ENCODE results near the gene TRIM27.

- TF ChIP-seq, protein P1, sequence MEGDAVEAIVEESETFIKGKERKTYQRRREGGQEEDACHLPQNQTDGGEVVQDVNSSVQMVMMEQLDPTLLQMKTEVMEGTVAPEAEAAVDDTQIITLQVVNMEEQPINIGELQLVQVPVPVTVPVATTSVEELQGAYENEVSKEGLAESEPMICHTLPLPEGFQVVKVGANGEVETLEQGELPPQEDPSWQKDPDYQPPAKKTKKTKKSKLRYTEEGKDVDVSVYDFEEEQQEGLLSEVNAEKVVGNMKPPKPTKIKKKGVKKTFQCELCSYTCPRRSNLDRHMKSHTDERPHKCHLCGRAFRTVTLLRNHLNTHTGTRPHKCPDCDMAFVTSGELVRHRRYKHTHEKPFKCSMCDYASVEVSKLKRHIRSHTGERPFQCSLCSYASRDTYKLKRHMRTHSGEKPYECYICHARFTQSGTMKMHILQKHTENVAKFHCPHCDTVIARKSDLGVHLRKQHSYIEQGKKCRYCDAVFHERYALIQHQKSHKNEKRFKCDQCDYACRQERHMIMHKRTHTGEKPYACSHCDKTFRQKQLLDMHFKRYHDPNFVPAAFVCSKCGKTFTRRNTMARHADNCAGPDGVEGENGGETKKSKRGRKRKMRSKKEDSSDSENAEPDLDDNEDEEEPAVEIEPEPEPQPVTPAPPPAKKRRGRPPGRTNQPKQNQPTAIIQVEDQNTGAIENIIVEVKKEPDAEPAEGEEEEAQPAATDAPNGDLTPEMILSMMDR (IDR thresholded peaks at IDR 0.05; ENCODE audit: insufficient read depth, low read length) = no peak
- TF ChIP-seq SPI1 (IDR thresholded peaks at IDR 0.05; ENCODE audit: borderline replicate concordance, low read depth) = no peak
- TF ChIP-seq POLR2AphosphoS5 (IDR thresholded peaks at IDR 0.05; ENCODE audit: low read depth) = no peak
Observed at GRCh38 chr6:28960846-28961500, 37.2 kb upstream of the TRIM27 start.
